ENCODE data around the gene CYYR1. TPM values are rescaled to one million over a fixed set of nuclear protein-coding genes. Genes with fewer than 3 reads are reported as not detected.
A peak's percentile ranks its signal among the peaks of the same experiment; 100 is the strongest.

The CYYR1 gene
- total RNA-seq, 1 donor from 2014 or later = 40.7 TPM

DNA sequence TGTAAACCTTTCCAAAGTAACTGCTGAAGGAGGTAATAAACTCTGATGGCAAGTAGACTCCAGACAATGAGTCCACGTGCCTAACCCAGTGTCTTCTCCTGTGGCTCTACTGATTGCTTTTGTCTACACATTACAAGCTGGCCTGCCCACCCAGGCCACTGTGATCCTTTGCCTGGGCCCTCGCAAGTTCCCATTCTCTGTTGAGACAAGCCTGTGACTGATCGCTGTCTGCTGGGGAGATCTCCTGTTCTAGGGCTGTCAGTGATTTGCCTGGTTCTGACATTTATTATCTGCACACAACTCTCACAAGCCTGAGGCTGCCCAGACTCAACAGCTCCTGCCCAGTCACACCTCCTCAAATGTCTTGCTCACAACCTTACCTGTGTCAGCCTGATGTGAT lies 81.4 kb downstream of the CYYR1 start:
- TF ChIP-seq, protein P1, sequence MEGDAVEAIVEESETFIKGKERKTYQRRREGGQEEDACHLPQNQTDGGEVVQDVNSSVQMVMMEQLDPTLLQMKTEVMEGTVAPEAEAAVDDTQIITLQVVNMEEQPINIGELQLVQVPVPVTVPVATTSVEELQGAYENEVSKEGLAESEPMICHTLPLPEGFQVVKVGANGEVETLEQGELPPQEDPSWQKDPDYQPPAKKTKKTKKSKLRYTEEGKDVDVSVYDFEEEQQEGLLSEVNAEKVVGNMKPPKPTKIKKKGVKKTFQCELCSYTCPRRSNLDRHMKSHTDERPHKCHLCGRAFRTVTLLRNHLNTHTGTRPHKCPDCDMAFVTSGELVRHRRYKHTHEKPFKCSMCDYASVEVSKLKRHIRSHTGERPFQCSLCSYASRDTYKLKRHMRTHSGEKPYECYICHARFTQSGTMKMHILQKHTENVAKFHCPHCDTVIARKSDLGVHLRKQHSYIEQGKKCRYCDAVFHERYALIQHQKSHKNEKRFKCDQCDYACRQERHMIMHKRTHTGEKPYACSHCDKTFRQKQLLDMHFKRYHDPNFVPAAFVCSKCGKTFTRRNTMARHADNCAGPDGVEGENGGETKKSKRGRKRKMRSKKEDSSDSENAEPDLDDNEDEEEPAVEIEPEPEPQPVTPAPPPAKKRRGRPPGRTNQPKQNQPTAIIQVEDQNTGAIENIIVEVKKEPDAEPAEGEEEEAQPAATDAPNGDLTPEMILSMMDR (IDR thresholded peaks at IDR 0.05; ENCODE audit: partially characterized antibody, unreplicated experiment) = no peak
- peaks cover 4% of the 10 kb centered on the region for H3K27me3 Mint-ChIP-seq (ENCODE audit: unreplicated experiment)
- no peak overlapping the region for H3K4me3 Mint-ChIP-seq (ENCODE audit: unreplicated experiment)
- H3K9me3 Mint-ChIP-seq (ENCODE audit: unreplicated experiment) = peaks cover 4% of the 10 kb centered on the region
- peaks cover 13% of the 10 kb centered on the region for H3K4me1 Mint-ChIP-seq (ENCODE audit: low read depth, unreplicated experiment)
- peak overlapping the region; percentile 50 for H3K27ac Mint-ChIP-seq (ENCODE audit: unreplicated experiment)
- peaks cover 5% of the 10 kb centered on the region for H3K36me3 Mint-ChIP-seq (ENCODE audit: unreplicated experiment)
- DNase-seq = no peak

DNA sequence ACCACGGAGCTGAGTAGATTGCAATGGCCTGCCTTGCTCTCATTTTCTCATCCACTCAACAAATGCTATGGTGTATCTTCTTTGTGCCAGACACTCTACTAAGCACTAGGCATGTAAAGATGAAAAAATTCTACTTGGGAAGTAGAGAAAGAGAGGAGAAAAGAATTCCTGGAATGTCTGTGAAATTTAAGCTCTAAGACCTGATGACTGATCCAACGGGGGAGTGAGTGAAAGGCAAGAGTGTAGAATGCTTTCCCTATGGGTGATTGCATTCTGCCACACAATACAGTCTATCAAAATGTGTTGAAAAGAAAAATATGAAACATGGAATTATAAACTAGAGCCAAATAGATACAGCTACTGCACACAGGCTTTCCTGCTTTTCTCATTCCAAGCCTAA lies 82.3 kb downstream of the CYYR1 start:
- DNase-seq = no peak
- Mint-ChIP-seq H3K27ac (ENCODE audit: unreplicated experiment) (peak overlapping the region; percentile 9), H3K9me3 (ENCODE audit: unreplicated experiment) (peaks cover 4% of the 10 kb centered on the region)

DNA sequence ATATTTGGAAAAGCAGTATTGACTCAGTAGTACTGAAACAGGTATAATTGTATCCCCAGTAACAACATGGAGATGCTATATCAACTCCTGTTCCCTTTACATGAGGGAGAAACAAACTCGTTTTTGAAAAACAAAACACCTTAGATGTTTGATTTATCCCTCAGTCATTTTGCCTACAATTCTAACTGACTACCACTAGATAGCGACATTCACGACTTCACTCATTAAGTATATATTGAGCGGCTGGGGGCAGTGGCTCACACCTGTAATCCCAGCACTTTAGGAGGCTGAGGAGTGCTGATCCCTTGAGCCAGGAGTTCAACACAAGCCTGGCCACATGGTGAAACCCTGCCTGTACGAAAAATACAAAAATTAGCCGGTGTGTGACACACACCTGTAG lies 83.3 kb downstream of the CYYR1 start:
- TF ChIP-seq, protein P1 (IDR thresholded peaks at IDR 0.05; ENCODE audit: partially characterized antibody, unreplicated experiment) = no peak
- Mint-ChIP-seq H3K27me3 (ENCODE audit: unreplicated experiment) (peaks cover 4% of the 10 kb centered on the region), H3K9me3 (ENCODE audit: unreplicated experiment) (peaks cover 4% of the 10 kb centered on the region), H3K4me1 (ENCODE audit: low read depth, unreplicated experiment) (peaks cover 13% of the 10 kb centered on the region), H3K27ac (ENCODE audit: unreplicated experiment) (no peak overlapping the region), H3K36me3 (ENCODE audit: unreplicated experiment) (peaks cover 2% of the 10 kb centered on the region), H3K4me3 (ENCODE audit: unreplicated experiment) (no peak overlapping the region)
- no peak for DNase-seq

More for the DNA sequence above, 82.3 kb downstream of the CYYR1 start:
- Mint-ChIP-seq H3K4me3 (ENCODE audit: unreplicated experiment) (no peak overlapping the region), H3K4me1 (ENCODE audit: low read depth, unreplicated experiment) (peaks cover 13% of the 10 kb centered on the region), H3K36me3 (ENCODE audit: unreplicated experiment) (peaks cover 5% of the 10 kb centered on the region), H3K27me3 (ENCODE audit: unreplicated experiment) (peaks cover 4% of the 10 kb centered on the region)
- TF ChIP-seq, protein P1 (IDR thresholded peaks at IDR 0.05; ENCODE audit: partially characterized antibody, unreplicated experiment) = no peak

DNA sequence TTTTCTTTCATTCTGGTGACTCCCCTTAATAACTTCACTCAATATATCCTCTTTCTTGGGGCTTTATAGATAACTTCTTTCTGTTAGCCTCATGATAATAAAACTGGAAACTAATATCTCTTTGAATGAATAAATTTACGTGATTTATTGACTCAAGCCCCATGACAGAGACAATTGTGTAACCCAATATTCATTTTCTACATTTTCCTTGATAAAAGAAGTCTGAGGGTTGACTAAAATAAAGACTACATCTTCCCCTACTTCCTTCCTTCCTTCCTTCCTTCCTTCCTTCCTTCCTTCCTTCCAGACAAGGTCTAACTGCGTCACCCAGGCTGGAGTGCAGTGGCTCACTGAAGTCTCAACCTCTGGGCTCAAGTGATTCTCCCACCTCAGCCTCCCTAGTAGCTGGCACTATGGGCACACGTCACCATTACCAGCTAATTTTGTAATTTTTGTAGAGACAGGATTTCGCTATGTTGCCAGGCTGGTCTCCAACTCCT lies 85.1 kb downstream of the CYYR1 start:
- Mint-ChIP-seq H3K4me3 (ENCODE audit: unreplicated experiment) (no peak overlapping the region), H3K4me1 (ENCODE audit: low read depth, unreplicated experiment) (peaks cover 13% of the 10 kb centered on the region), H3K27me3 (ENCODE audit: unreplicated experiment) (peaks cover 4% of the 10 kb centered on the region), H3K9me3 (ENCODE audit: unreplicated experiment) (peaks cover 4% of the 10 kb centered on the region), H3K36me3 (ENCODE audit: unreplicated experiment) (no peaks in the 10 kb centered on the region), H3K27ac (ENCODE audit: unreplicated experiment) (no peak overlapping the region)
- DNase-seq = no peak
- TF ChIP-seq, protein P1 (IDR thresholded peaks at IDR 0.05; ENCODE audit: partially characterized antibody, unreplicated experiment) = no peak

DNA sequence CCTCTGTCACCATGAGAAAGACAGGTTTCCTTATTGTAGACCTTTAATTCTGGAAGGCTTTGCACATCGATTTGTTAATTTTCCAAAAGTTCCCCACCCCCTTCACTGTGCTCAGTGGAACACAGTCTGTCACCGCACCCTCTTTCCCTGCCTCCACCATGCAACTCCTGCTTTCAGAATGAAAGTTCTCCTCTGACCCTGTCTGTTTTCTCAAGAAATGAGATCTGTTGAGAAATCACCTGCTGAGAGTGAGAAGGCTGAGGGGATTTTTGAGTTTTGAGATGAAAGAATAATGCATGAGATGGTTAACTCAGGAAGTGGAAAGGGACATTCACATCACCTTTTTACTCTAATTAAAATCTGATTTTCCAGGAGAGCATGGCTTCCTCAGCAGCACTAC lies 99.6 kb downstream of the CYYR1 start:
- Mint-ChIP-seq H3K9me3 (ENCODE audit: unreplicated experiment) (peaks cover 6% of the 10 kb centered on the region), H3K27me3 (ENCODE audit: unreplicated experiment) (no peaks in the 10 kb centered on the region), H3K4me3 (ENCODE audit: unreplicated experiment) (no peak overlapping the region), H3K4me1 (ENCODE audit: low read depth, unreplicated experiment) (no peaks in the 10 kb centered on the region), H3K27ac (ENCODE audit: unreplicated experiment) (peak overlapping the region; percentile 44), H3K36me3 (ENCODE audit: unreplicated experiment) (peaks cover 18% of the 10 kb centered on the region)
- TF ChIP-seq, protein P1 (IDR thresholded peaks at IDR 0.05; ENCODE audit: partially characterized antibody, unreplicated experiment) = no peak
- DNase-seq = no peak
